Suprapubic skin (tissue), 4 donors: ENCODE results near the gene ACSM3. TPM values are rescaled to one million over a fixed set of nuclear protein-coding genes. Genes with fewer than 3 reads are reported as not detected.

Experiments used
- DNase-seq, 2 donors: peaks; one replicate each; pipeline ENCODE4 v3.0.0-alpha.2; 2019; ENCODE audit warnings: low spot score in 2 of 2
- H3K27ac ChIP-seq: fragments of 200-600 bp; sonication (generic); one replicate; pipeline ENCODE4 v1.5.1; 2019
- H3K27me3 ChIP-seq: fragments of 200-600 bp; sonication (generic); one replicate; pipeline ENCODE4 v1.5.1; 2019
- H3K36me3 ChIP-seq: fragments of 200-600 bp; sonication (generic); one replicate; pipeline ENCODE4 v1.5.1; 2019
- H3K4me1 ChIP-seq: fragments of 200-600 bp; sonication (generic); one replicate; pipeline ENCODE4 v1.5.1; 2019
- H3K4me3 ChIP-seq: fragments of 200-600 bp; sonication (generic); one replicate; pipeline ENCODE4 v1.5.1; 2019; ENCODE audit warnings: mild to moderate bottlenecking
- H3K9me3 ChIP-seq: fragments of 200-600 bp; sonication (generic); one replicate; pipeline ENCODE4 v1.5.1; 2019
- EP300 ChIP-seq: sonication (generic); formaldehyde crosslinking; IDR thresholded peaks from one replicate; pipeline ENCODE4 v1.6.1; 2017; ENCODE audit warnings: antibody characterized with exemption
- POLR2A ChIP-seq, 2 donors: fragments of 450-650 bp; IDR thresholded peaks; one replicate each; pipeline ENCODE4 v1.6.1; 2017; ENCODE audit warnings: antibody characterized with exemption in 2 of 2, mild to moderate bottlenecking in 2 of 2, moderate library complexity in 2 of 2
- POLR2AphosphoS5 ChIP-seq, 3 donors: sonication (generic); formaldehyde crosslinking; IDR thresholded peaks; one replicate each; pipeline ENCODE4 v1.6.1; 2017; ENCODE audit warnings: antibody characterized with exemption in 3 of 3
- WGBS: methylation state at CpG from one replicate; pipeline ENCODE4 v1.1.5; 2018; 5-methylcytosine and 5-hydroxymethylcytosine counted together
- total RNA-seq, 4 donors: library from RNA; depleted of rRNA; stranded (reverse); fragments of >200 nt; gene quantifications; one replicate each; pipeline ENCODE4 v1.1.0, GENCODE V29; 2016
- TF ChIP-seq, protein P1 (sequence below), 2 donors: fragments of 200-600 bp in 1 of 2; fragments of 450-650 bp in 1 of 2; sonication (generic) in 1 of 2; IDR thresholded peaks; one replicate each; pipeline ENCODE4 v1.5.1; 2016 to 2019; ENCODE audit warnings: antibody characterized with exemption in 2 of 2, mild to moderate bottlenecking in 1 of 2, moderate library complexity in 1 of 2

The ACSM3 gene
- total RNA-seq, 4 donors from 2014 or later: 5.2 to 11.7 (median 11.0) TPM

DNA sequence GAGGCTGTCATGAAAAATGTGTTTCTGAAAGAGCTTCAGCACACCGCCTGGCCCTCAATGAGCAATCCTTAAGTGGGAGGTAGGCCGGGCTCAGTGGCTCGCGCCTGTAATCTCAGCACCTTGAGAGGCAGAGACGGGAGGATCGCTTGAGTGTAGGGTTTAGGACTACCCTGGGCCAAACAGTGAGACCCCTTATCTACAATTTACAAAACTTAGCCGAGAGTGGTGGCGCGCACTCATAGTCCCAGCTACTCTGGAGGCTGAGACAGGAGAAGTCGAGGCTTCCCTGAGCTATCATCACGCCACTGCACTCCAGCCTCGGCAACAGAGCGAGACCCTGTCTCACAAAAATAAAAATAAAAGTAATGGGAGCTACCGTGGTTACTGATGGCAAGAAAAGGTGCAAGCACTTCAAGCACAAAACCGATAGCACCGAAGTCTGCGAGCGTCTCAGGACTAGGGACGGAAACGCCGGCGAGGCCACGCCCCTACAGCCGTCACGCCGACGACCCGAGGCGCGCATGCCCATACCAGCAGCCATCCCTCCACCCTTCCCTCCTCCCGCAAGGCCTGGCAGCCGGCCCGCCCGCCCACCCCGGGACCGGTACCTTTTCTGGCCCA is 22.8 kb upstream of the ACSM3 start:
- DNase-seq: peak; percentile 94 to 95
- Histone ChIP-seq H3K9me3 (no peaks in the 10 kb centered on the region), H3K27me3 (no peaks in the 10 kb centered on the region), H3K4me3 (peak overlapping the region; percentile 81), H3K4me1 (peaks cover 19% of the 10 kb centered on the region), H3K36me3 (peaks cover 26% of the 10 kb centered on the region), H3K27ac (peak overlapping the region; percentile 93)
- under 1% methylated on average over 34 of the region's 36 CpGs for WGBS
- peak in 1 of 3 donors; percentile 20 for TF ChIP-seq POLR2AphosphoS5 (IDR thresholded peaks at IDR 0.05)
- TF ChIP-seq EP300: no peak

GRCh38 chr16:20741554-20742285 is 22.1 kb upstream of the ACSM3 start, which contains the start of gene THUMPD1:
Gene THUMPD1 (minus strand): TSS chr16:20741818. CDS start chr16:20741739, 79 bp downstream.
- Histone ChIP-seq H3K9me3 (no peaks in the 10 kb centered on the region), H3K27ac (peak within 1 kb of the TSS; percentile 93), H3K4me3 (peak within 1 kb of the TSS; percentile 81), H3K27me3 (no peaks in the 10 kb centered on the region), H3K36me3 (peaks cover 19% of the 10 kb centered on the region), H3K4me1 (peaks cover 19% of the 10 kb centered on the region)
- TF ChIP-seq POLR2A (IDR thresholded peaks at IDR 0.05): peak; percentile 59 to 74
- TF ChIP-seq, protein P1, sequence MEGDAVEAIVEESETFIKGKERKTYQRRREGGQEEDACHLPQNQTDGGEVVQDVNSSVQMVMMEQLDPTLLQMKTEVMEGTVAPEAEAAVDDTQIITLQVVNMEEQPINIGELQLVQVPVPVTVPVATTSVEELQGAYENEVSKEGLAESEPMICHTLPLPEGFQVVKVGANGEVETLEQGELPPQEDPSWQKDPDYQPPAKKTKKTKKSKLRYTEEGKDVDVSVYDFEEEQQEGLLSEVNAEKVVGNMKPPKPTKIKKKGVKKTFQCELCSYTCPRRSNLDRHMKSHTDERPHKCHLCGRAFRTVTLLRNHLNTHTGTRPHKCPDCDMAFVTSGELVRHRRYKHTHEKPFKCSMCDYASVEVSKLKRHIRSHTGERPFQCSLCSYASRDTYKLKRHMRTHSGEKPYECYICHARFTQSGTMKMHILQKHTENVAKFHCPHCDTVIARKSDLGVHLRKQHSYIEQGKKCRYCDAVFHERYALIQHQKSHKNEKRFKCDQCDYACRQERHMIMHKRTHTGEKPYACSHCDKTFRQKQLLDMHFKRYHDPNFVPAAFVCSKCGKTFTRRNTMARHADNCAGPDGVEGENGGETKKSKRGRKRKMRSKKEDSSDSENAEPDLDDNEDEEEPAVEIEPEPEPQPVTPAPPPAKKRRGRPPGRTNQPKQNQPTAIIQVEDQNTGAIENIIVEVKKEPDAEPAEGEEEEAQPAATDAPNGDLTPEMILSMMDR (IDR thresholded peaks at IDR 0.05): peak in 1 of 2 donors; percentile 15
- peak; percentile 76 to 99 (median 89) for TF ChIP-seq POLR2AphosphoS5 (IDR thresholded peaks at IDR 0.05)
- no peak for TF ChIP-seq EP300
- 6% methylated on average over 28 of the region's 42 CpGs for WGBS
- DNase-seq: peak; percentile 97 to 98

GRCh38 chr16:20743591-20743990 is 20.2 kb upstream of the ACSM3 start:
- TF ChIP-seq POLR2A (IDR thresholded peaks at IDR 0.05) (no peak), EP300 (no peak), POLR2AphosphoS5 (IDR thresholded peaks at IDR 0.05) (no peak)
- TF ChIP-seq, protein P1 (IDR thresholded peaks at IDR 0.05): no peak
- Histone ChIP-seq H3K27ac (no peak overlapping the region), H3K4me1 (peaks cover 19% of the 10 kb centered on the region), H3K27me3 (no peaks in the 10 kb centered on the region), H3K9me3 (no peaks in the 10 kb centered on the region), H3K4me3 (no peak overlapping the region), H3K36me3 (peaks cover under 1% of the 10 kb centered on the region)
- DNase-seq: no peak

GRCh38 chr16:20744922-20745440 is 18.8 kb upstream of the ACSM3 start:
- Histone ChIP-seq H3K9me3 (no peaks in the 10 kb centered on the region), H3K4me1 (peaks cover 7% of the 10 kb centered on the region), H3K4me3 (no peak overlapping the region), H3K36me3 (no peaks in the 10 kb centered on the region), H3K27me3 (no peaks in the 10 kb centered on the region), H3K27ac (no peak overlapping the region)
- TF ChIP-seq, protein P1 (IDR thresholded peaks at IDR 0.05): no peak
- TF ChIP-seq EP300: no peak
- no peak for TF ChIP-seq POLR2AphosphoS5 (IDR thresholded peaks at IDR 0.05)
- no peak for TF ChIP-seq POLR2A (IDR thresholded peaks at IDR 0.05)
- 71% methylated on average over 7 of the region's 7 CpGs for WGBS
- DNase-seq: no peak

- Histone ChIP-seq H3K36me3 (no peaks in the 10 kb centered on the region), H3K4me3 (no peak overlapping the region), H3K27ac (no peak overlapping the region), H3K4me1 (no peaks in the 10 kb centered on the region), H3K9me3 (no peaks in the 10 kb centered on the region), H3K27me3 (no peaks in the 10 kb centered on the region)
- DNase-seq: no peak
- TF ChIP-seq, protein P1 (IDR thresholded peaks at IDR 0.05): no peak
- TF ChIP-seq EP300: no peak
- TF ChIP-seq POLR2AphosphoS5 (IDR thresholded peaks at IDR 0.05): no peak
- no peak for TF ChIP-seq POLR2A (IDR thresholded peaks at IDR 0.05)
- WGBS: 97% methylated on average over 3 of the region's 3 CpGs
Observed at GRCh38 chr16:20746461-20746860, 17.4 kb upstream of the ACSM3 start.
